ENCODE results near the gene IPO11. TPM values are rescaled to one million over a fixed set of nuclear protein-coding genes. Genes with fewer than 3 reads are reported as not detected.

IPO11 gene
- total RNA-seq, 2 experiments from 2014 or later: 34.8 to 38.9 TPM

- DNase-seq: no peak
Measured at GRCh38 chr5:62633243-62633642, 220.7 kb downstream of the IPO11 start.

GRCh38 chr5:62640446-62640845 is 227.9 kb downstream of the IPO11 start:
- ChIA-PET CTCF (no interaction called here), POLR2A (no interaction called here)
- no peak for DNase-seq
- H3K9me3 Mint-ChIP-seq (ENCODE audit: insufficient read depth): no peaks in the 10 kb centered on the region
- no peaks in the 10 kb centered on the region for H3K4me1 Mint-ChIP-seq (ENCODE audit: low read depth)
- no peaks in the 10 kb centered on the region for H3K27me3 Mint-ChIP-seq (ENCODE audit: low read depth)
- H3K27ac Mint-ChIP-seq: no peak overlapping the region
- ATAC-seq: no peak
- peaks cover 4% of the 10 kb centered on the region for H3K36me3 Mint-ChIP-seq (ENCODE audit: low read depth)
- H3K4me3 Mint-ChIP-seq: no peak overlapping the region

More at GRCh38 chr5:62633243-62633642, 220.7 kb downstream of the IPO11 start:
- Mint-ChIP-seq H3K4me3 (no peak overlapping the region), H3K4me1 (ENCODE audit: low read depth) (no peaks in the 10 kb centered on the region), H3K27me3 (ENCODE audit: low read depth) (no peaks in the 10 kb centered on the region), H3K27ac (no peak overlapping the region), H3K9me3 (ENCODE audit: insufficient read depth) (no peaks in the 10 kb centered on the region), H3K36me3 (ENCODE audit: low read depth) (peaks cover 1% of the 10 kb centered on the region)
- no peak for ATAC-seq
- ChIA-PET CTCF (interaction anchor here (1.5 kb wide), 1 partner anchor 173 kb away, joined by 5 read pairs; no protein-coding TSS in a partner anchor), POLR2A (no interaction called here)

GRCh38 chr5:62642468-62642867 is 229.9 kb downstream of the IPO11 start:
- no peaks in the 10 kb centered on the region for H3K4me1 Mint-ChIP-seq (ENCODE audit: low read depth)
- ATAC-seq (no peak), DNase-seq (no peak)
- ChIA-PET CTCF (interaction anchor here (0.7 kb wide), 1 partner anchor 837 kb away, joined by 3 read pairs; no protein-coding TSS in a partner anchor), POLR2A (no interaction called here)
- H3K36me3 Mint-ChIP-seq (ENCODE audit: low read depth): peaks cover 4% of the 10 kb centered on the region
- H3K9me3 Mint-ChIP-seq (ENCODE audit: insufficient read depth): no peaks in the 10 kb centered on the region
- no peak overlapping the region for H3K4me3 Mint-ChIP-seq
- H3K27me3 Mint-ChIP-seq (ENCODE audit: low read depth): no peaks in the 10 kb centered on the region
- H3K27ac Mint-ChIP-seq: no peak overlapping the region

GRCh38 chr5:62643556-62644451 is 231.2 kb downstream of the IPO11 start:
- CTCF ChIA-PET: no interaction called here
- ATAC-seq: no peak

GRCh38 chr5:62645223-62645622 is 232.7 kb downstream of the IPO11 start:
- ChIA-PET CTCF (no interaction called here), POLR2A (no interaction called here)
- no peaks in the 10 kb centered on the region for H3K4me1 Mint-ChIP-seq (ENCODE audit: low read depth)

More at GRCh38 chr5:62643556-62644451, 231.2 kb downstream of the IPO11 start:
- H3K4me3 Mint-ChIP-seq: no peak overlapping the region
- H3K27me3 Mint-ChIP-seq (ENCODE audit: low read depth): no peaks in the 10 kb centered on the region
- H3K9me3 Mint-ChIP-seq (ENCODE audit: insufficient read depth): no peaks in the 10 kb centered on the region
- POLR2A ChIA-PET: no interaction called here
- peaks cover 4% of the 10 kb centered on the region for H3K36me3 Mint-ChIP-seq (ENCODE audit: low read depth)
- H3K4me1 Mint-ChIP-seq (ENCODE audit: low read depth): no peaks in the 10 kb centered on the region
- no peak overlapping the region for H3K27ac Mint-ChIP-seq
- DNase-seq: no peak

GRCh38 chr5:62647241-62647640 is 234.7 kb downstream of the IPO11 start:
- no peak overlapping the region for H3K4me3 Mint-ChIP-seq
- POLR2A ChIA-PET: no interaction called here

More at GRCh38 chr5:62645223-62645622, 232.7 kb downstream of the IPO11 start:
- Mint-ChIP-seq H3K27ac (no peak overlapping the region), H3K4me3 (no peak overlapping the region), H3K27me3 (ENCODE audit: low read depth) (no peaks in the 10 kb centered on the region), H3K9me3 (ENCODE audit: insufficient read depth) (no peaks in the 10 kb centered on the region), H3K36me3 (ENCODE audit: low read depth) (no peaks in the 10 kb centered on the region)
- ATAC-seq (no peak), DNase-seq (no peak)

GRCh38 chr5:62649025-62649424 is 236.5 kb downstream of the IPO11 start:
- CTCF ChIA-PET: no interaction called here
- no peaks in the 10 kb centered on the region for H3K27me3 Mint-ChIP-seq (ENCODE audit: low read depth)
- DNase-seq: no peak
- ATAC-seq: no peak
- no peak overlapping the region for H3K4me3 Mint-ChIP-seq
- no peaks in the 10 kb centered on the region for H3K36me3 Mint-ChIP-seq (ENCODE audit: low read depth)
- POLR2A ChIA-PET: interaction anchor here (0.6 kb wide), 1 partner anchor 223 kb away, joined by 3 read pairs; no protein-coding TSS in a partner anchor
- H3K27ac Mint-ChIP-seq: no peak overlapping the region
- peaks cover 9% of the 10 kb centered on the region for H3K4me1 Mint-ChIP-seq (ENCODE audit: low read depth)
- H3K9me3 Mint-ChIP-seq (ENCODE audit: insufficient read depth): no peaks in the 10 kb centered on the region

More at GRCh38 chr5:62647241-62647640, 234.7 kb downstream of the IPO11 start:
- H3K36me3 Mint-ChIP-seq (ENCODE audit: low read depth): no peaks in the 10 kb centered on the region
- no peaks in the 10 kb centered on the region for H3K4me1 Mint-ChIP-seq (ENCODE audit: low read depth)
- H3K27ac Mint-ChIP-seq: no peak overlapping the region
- ATAC-seq (no peak), DNase-seq (no peak)
- CTCF ChIA-PET: no interaction called here
- H3K9me3 Mint-ChIP-seq (ENCODE audit: insufficient read depth): no peaks in the 10 kb centered on the region
- H3K27me3 Mint-ChIP-seq (ENCODE audit: low read depth): no peaks in the 10 kb centered on the region

GRCh38 chr5:62649476-62650113 is 237.0 kb downstream of the IPO11 start:
- Mint-ChIP-seq H3K9me3 (ENCODE audit: insufficient read depth) (no peaks in the 10 kb centered on the region), H3K27me3 (ENCODE audit: low read depth) (no peaks in the 10 kb centered on the region), H3K4me3 (no peak overlapping the region), H3K27ac (peak overlapping the region; percentile 13), H3K4me1 (ENCODE audit: low read depth) (peaks cover 9% of the 10 kb centered on the region), H3K36me3 (ENCODE audit: low read depth) (no peaks in the 10 kb centered on the region)
- no peak for DNase-seq
- CTCF ChIA-PET: no interaction called here
- no peak for ATAC-seq
- POLR2A ChIA-PET: interaction anchor here (0.6 kb wide), 1 partner anchor 223 kb away, joined by 3 read pairs; no protein-coding TSS in a partner anchor

GRCh38 chr5:62650197-62650596 is 237.6 kb downstream of the IPO11 start:
- Mint-ChIP-seq H3K9me3 (ENCODE audit: insufficient read depth) (no peaks in the 10 kb centered on the region), H3K36me3 (ENCODE audit: low read depth) (no peaks in the 10 kb centered on the region), H3K4me1 (ENCODE audit: low read depth) (peaks cover 9% of the 10 kb centered on the region), H3K27me3 (ENCODE audit: low read depth) (no peaks in the 10 kb centered on the region), H3K4me3 (no peak overlapping the region), H3K27ac (no peak overlapping the region)
- no peak for DNase-seq
- POLR2A ChIA-PET: no interaction called here
- CTCF ChIA-PET: no interaction called here
- ATAC-seq: no peak

- no peak overlapping the region for H3K4me3 Mint-ChIP-seq
- ChIA-PET POLR2A (no interaction called here), CTCF (no interaction called here)
- H3K9me3 Mint-ChIP-seq (ENCODE audit: insufficient read depth): peaks cover 4% of the 10 kb centered on the region
- no peak for ATAC-seq
- H3K4me1 Mint-ChIP-seq (ENCODE audit: low read depth): peaks cover 9% of the 10 kb centered on the region
- H3K27me3 Mint-ChIP-seq (ENCODE audit: low read depth): no peaks in the 10 kb centered on the region
- no peak overlapping the region for H3K27ac Mint-ChIP-seq
- H3K36me3 Mint-ChIP-seq (ENCODE audit: low read depth): no peaks in the 10 kb centered on the region
- no peak for DNase-seq
Measured at GRCh38 chr5:62652225-62652624, 239.7 kb downstream of the IPO11 start.

- DNase-seq (no peak), ATAC-seq (no peak)
- no peaks in the 10 kb centered on the region for H3K36me3 Mint-ChIP-seq (ENCODE audit: low read depth)
- H3K4me3 Mint-ChIP-seq: no peak overlapping the region
- peaks cover 4% of the 10 kb centered on the region for H3K9me3 Mint-ChIP-seq (ENCODE audit: insufficient read depth)
- H3K27me3 Mint-ChIP-seq (ENCODE audit: low read depth): peaks cover 3% of the 10 kb centered on the region
- peak overlapping the region; percentile 1 for H3K27ac Mint-ChIP-seq
- peaks cover 9% of the 10 kb centered on the region for H3K4me1 Mint-ChIP-seq (ENCODE audit: low read depth)
- ChIA-PET CTCF (no interaction called here), POLR2A (no interaction called here)
Measured at GRCh38 chr5:62653001-62653863, 240.7 kb downstream of the IPO11 start.
